ENCODE data around the gene SCRN1.

SCRN1 gene

DNA sequence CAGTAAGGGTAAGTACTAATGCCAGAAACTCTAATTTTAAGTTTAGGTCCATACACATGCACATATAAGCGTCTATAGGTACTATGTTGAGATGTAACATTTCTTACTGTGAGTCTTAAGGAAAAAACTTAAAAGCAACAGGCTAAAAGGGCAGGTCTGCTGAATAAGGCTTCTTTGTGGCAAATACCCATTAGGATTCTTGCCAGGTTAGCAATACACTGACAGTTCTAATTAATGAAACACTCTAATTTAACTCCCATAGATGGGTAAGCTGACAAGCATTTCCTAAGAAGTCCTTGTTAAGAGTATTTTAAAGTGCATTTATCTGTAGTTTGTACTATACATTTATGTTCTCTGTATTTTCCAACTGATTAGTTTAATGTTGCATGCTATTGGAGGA lies 14.0 kb downstream of the SCRN1 start:
- no peak for DNase-seq (ENCODE audit: extremely low spot score)
- TF ChIP-seq, protein P1, sequence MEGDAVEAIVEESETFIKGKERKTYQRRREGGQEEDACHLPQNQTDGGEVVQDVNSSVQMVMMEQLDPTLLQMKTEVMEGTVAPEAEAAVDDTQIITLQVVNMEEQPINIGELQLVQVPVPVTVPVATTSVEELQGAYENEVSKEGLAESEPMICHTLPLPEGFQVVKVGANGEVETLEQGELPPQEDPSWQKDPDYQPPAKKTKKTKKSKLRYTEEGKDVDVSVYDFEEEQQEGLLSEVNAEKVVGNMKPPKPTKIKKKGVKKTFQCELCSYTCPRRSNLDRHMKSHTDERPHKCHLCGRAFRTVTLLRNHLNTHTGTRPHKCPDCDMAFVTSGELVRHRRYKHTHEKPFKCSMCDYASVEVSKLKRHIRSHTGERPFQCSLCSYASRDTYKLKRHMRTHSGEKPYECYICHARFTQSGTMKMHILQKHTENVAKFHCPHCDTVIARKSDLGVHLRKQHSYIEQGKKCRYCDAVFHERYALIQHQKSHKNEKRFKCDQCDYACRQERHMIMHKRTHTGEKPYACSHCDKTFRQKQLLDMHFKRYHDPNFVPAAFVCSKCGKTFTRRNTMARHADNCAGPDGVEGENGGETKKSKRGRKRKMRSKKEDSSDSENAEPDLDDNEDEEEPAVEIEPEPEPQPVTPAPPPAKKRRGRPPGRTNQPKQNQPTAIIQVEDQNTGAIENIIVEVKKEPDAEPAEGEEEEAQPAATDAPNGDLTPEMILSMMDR (IDR thresholded peaks at IDR 0.05; ENCODE audit: control extremely low read depth, extremely low read depth, low read depth, missing control alignments), result no peak
- CTCF ChIA-PET, result interaction anchor here (0.8 to 1.4 kb wide), 3 partner anchors 10 to 55 kb away, joined by 3 to 4 read pairs (median 3); no protein-coding TSS in a partner anchor
- POLR2A ChIA-PET, result no interaction called here

DNA sequence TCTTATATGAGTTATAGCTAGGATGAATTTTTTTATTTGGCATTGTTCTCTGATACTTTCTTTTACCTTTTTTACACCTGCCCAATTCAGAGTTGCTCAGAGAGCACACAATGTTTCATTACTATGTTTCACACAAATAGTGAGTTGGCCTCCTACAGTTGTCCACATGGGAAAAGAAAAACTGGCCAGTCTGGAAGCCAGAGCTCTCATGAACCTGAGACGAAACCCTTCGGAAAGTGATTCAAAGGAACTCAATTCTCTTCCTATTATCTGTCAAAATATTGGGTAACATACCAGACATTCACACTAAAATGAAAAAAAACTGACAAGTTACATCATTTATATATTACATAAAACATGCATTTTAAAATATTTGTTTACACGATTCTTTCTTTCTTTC lies 15.3 kb downstream of the SCRN1 start:
- TF ChIP-seq, protein P1 (IDR thresholded peaks at IDR 0.05; ENCODE audit: control extremely low read depth, extremely low read depth, low read depth, missing control alignments), result no peak
- CTCF ChIA-PET, result interaction anchor here (1.4 kb wide), 1 partner anchor 53 kb away, joined by 4 read pairs; no protein-coding TSS in a partner anchor
- no peak for DNase-seq (ENCODE audit: extremely low spot score)
- POLR2A ChIA-PET, result no interaction called here

DNA sequence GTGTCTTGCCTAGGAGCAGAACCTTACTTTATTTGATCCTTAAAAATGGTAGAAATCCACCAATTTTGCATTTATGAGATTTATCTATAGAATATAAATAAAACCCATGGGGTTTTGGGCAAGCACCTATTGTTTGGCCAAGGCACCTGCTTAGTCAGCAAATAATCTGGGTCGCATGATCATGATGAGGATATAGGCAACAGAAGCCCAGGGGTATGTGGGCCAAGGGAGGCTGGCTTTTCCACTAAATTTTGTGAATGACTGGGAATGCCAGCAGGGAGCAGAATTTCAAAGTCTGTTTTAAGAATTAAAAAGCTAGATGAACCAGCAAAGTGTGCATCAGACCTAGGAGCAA lies 17.3 kb downstream of the SCRN1 start:
- no peak for DNase-seq (ENCODE audit: extremely low spot score)
- CTCF ChIA-PET, result interaction anchor here (1.4 to 2.9 kb wide), 3 partner anchors 9 to 51 kb away, joined by 4 to 11 read pairs (median 6); no protein-coding TSS in a partner anchor
- POLR2A ChIA-PET, result no interaction called here
- TF ChIP-seq, protein P1 (IDR thresholded peaks at IDR 0.05; ENCODE audit: control extremely low read depth, extremely low read depth, low read depth, missing control alignments), result no peak

DNA sequence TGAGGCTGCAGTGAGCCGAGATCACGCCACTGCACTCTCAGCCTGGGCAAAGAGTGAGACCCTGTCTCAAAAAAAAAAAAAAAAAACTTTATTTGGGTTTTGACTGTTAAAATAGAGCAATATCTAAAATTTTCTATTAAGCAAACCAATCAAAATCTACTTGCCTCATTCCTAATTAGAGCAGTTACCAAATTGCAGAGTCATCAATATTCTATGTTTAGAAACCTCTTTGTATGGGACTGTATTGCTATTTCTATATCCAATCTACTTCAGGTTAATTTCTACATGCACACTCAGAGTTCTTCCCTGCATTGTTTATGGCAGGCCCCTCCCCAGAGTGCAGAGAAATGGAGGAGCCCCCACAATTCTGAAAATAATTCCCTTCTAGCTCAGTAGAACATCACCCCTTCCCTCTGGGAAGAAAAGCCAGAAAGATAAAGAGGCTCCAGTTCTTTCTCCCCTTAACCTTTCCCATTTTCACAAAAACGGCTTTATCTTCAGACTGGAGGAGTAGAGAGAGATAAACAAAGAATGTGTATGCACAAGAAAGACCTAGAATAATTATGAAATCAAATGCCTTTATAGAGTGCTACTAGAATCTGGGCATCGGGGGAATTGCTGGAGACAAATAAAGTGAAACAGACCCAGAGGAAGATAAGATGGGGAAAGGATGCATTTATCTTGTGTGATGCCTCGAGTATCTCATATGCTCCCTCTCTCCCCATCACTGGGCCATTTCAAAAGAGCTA lies 17.9 kb downstream of the SCRN1 start:
- DNase-seq (ENCODE audit: extremely low spot score), result no peak
- TF ChIP-seq, protein P1 (IDR thresholded peaks at IDR 0.05; ENCODE audit: control extremely low read depth, extremely low read depth, low read depth, missing control alignments), result no peak
- POLR2A ChIA-PET, result no interaction called here
- CTCF ChIA-PET, result interaction anchor here (1.9 to 2.9 kb wide), 2 partner anchors 9 to 50 kb away, joined by 6 to 11 read pairs; no protein-coding TSS in a partner anchor

DNA sequence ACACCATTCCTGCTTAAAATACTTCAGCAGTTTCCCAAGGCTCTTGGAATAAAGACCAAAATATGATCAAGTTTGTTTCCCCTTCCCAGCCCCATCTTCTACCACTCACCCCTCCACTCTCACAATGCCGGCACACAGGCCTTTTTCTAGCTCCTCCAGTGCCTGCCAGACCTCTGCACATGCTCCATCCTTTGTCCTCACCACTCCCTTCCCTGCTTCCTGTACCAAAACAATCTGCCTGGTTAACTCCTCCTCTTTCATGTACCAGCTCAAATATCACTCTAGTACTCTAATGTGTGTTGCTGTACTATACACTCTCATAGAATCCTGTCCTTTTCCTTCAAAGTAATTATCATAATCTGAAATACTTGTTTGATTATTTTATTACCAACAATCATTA lies 19.4 kb downstream of the SCRN1 start:
- DNase-seq (ENCODE audit: extremely low spot score), result no peak
- TF ChIP-seq, protein P1 (IDR thresholded peaks at IDR 0.05; ENCODE audit: control extremely low read depth, extremely low read depth, low read depth, missing control alignments), result no peak
- ChIA-PET CTCF (interaction anchor here (1.1 to 1.7 kb wide), 3 partner anchors 14 to 91 kb away, joined by 3 to 4 read pairs (median 3); no protein-coding TSS in a partner anchor), POLR2A (no interaction called here)

DNA sequence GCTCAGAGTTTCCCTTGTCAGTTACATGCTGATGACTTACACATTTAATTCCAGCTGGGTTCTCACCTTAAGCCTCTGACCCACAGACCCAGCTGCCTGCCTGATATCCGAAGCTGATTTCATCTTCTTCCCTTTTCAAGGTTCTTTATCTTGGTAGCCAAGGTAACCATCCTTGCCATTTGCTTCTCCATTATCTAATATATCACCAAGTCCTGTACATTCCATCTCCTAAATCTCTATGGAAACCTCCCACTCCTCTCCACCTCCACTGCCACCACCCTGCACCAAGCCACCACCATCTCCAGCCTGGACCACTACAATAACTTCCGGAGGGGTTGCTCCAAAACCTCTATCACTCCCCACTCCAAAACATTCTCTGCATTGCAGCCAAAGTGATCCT lies 19.9 kb downstream of the SCRN1 start:
- no peak for DNase-seq (ENCODE audit: extremely low spot score)
- POLR2A ChIA-PET, result no interaction called here
- CTCF ChIA-PET, result interaction anchor here (1.1 to 1.7 kb wide), 5 partner anchors 7 to 92 kb away, joined by 3 to 7 read pairs (median 3); no protein-coding TSS in a partner anchor
- TF ChIP-seq, protein P1 (IDR thresholded peaks at IDR 0.05; ENCODE audit: control extremely low read depth, extremely low read depth, low read depth, missing control alignments), result no peak

Measured in GM10248 (cell line).